H1 (cell line): ENCODE measurements around the gene SPATA21. TPM values are rescaled to one million over a fixed set of nuclear protein-coding genes. Genes with fewer than 3 reads are reported as not detected.

Experiments
- CTCF ChIA-PET: fragments of 300-600 bp; sonication (Branson Sonifier 250); formaldehyde crosslinking; loops from one replicate; lab custom pipeline; 2021; ENCODE audit not compliant: partially characterized antibody; lab: Charles Lee
- POLR2A ChIA-PET: fragments of 300-600 bp; sonication (Branson Sonifier 250); formaldehyde crosslinking; loops from one replicate; lab custom pipeline; 2021; ENCODE audit warnings: inconsistent platforms; ENCODE audit not compliant: partially characterized antibody; lab: Charles Lee
- DNase-seq, 2 experiments: peaks; one replicate each; pipeline versions ENCODE4 v3.0.0 to v3.0.0-alpha.2; 2010 to 2022; ENCODE audit warnings: low spot score in 2 of 2, low read depth in 1 of 2, mixed read lengths in 1 of 2
- FAIRE-seq: peaks from 2 replicates; lab custom pipeline; 2011; peaks lifted over from hg19 to GRCh38; lab: Jason Lieb, UNC
- H2AFZ ChIP-seq: 2 replicates; pipeline ENCODE4 v1.8.1; 2012; ENCODE audit warnings: low read length, inconsistent platforms
- H2AK5ac ChIP-seq: 2 replicates; pipeline ENCODE4 v1.6.1; 2013; ENCODE audit warnings: low read depth, low read length
- H2BK120ac ChIP-seq: replicated peaks from 2 replicates; pipeline ENCODE3; 2013; ENCODE audit warnings: low read depth, low read length, inconsistent platforms
- H2BK12ac ChIP-seq: 2 replicates; pipeline ENCODE4 v1.6.1; 2013; ENCODE audit warnings: low read depth, low read length
- H2BK15ac ChIP-seq: 2 replicates; pipeline ENCODE4 v1.6.1; 2013; ENCODE audit warnings: low read length
- H2BK20ac ChIP-seq: 2 replicates; pipeline ENCODE4 v1.6.1; 2013; ENCODE audit warnings: low read length
- H2BK5ac ChIP-seq: 2 replicates; pipeline ENCODE4 v1.6.1; 2013; ENCODE audit warnings: low read depth, low read length
- H3K14ac ChIP-seq: 2 replicates; pipeline ENCODE4 v1.6.1; 2013; ENCODE audit warnings: inconsistent platforms; ENCODE audit not compliant: insufficient read length
- H3K18ac ChIP-seq: 2 replicates; pipeline ENCODE4 v1.6.1; 2013; ENCODE audit warnings: low read length; ENCODE audit errors: extremely low read depth
- H3K23ac ChIP-seq: 2 replicates; pipeline ENCODE4 v1.6.1; 2013; ENCODE audit warnings: inconsistent platforms; ENCODE audit not compliant: insufficient read length
- H3K23me2 ChIP-seq: 2 replicates; pipeline ENCODE4 v1.6.1; 2013; ENCODE audit warnings: low read depth, low read length
- H3K27ac ChIP-seq: 2 replicates; pipeline ENCODE4 v1.6.1; 2011; ENCODE audit warnings: low read depth, low read length, inconsistent platforms
- H3K27me3 ChIP-seq, 4 experiments: replicated peaks in 1 of 4; 1 replicate in 1 of 4; 2 replicates in 3 of 4; pipeline versions ENCODE4 v1.6.1 to v1.8.1; 2011 to 2013; ENCODE audit warnings: low read length in 3 of 4, mild to moderate bottlenecking in 3 of 4, inconsistent platforms in 2 of 4, mixed read lengths in 2 of 4, moderate library complexity in 1 of 4; ENCODE audit not compliant: control insufficient read depth in 3 of 4, insufficient read depth in 3 of 4; ENCODE audit errors: extremely low read depth in 1 of 4
- H3K36me3 ChIP-seq, 4 experiments: 2 replicates each; pipeline versions ENCODE4 v1.6.1 to v1.8.1; 2011 to 2013; ENCODE audit warnings: mild to moderate bottlenecking in 4 of 4, low read length in 3 of 4, moderate library complexity in 2 of 4, control low read depth in 1 of 4, inconsistent platforms in 1 of 4; ENCODE audit not compliant: insufficient read depth in 4 of 4, control insufficient read depth in 2 of 4
- H3K4ac ChIP-seq: replicated peaks from 2 replicates; pipeline ENCODE3; 2013; ENCODE audit warnings: low read length, low read depth, mixed read lengths, inconsistent platforms; ENCODE audit not compliant: insufficient read length
- H3K4me1 ChIP-seq, 4 experiments: replicated peaks in 1 of 4; 1 replicate in 1 of 4; 2 replicates in 3 of 4; pipeline versions ENCODE4 v1.6.1 to v1.8.1; 2011 to 2013; ENCODE audit warnings: low read length in 3 of 4, inconsistent platforms in 2 of 4, mixed read lengths in 1 of 4; ENCODE audit not compliant: insufficient read depth in 4 of 4, control insufficient read depth in 3 of 4
- H3K4me2 ChIP-seq, 2 experiments: 2 replicates each; pipeline versions ENCODE4 v1.6.1 to v1.8.1; 2011 to 2013; ENCODE audit warnings: low read depth in 2 of 2, low read length in 2 of 2, control low read depth in 1 of 2, inconsistent platforms in 1 of 2, mild to moderate bottlenecking in 1 of 2; ENCODE audit not compliant: insufficient read depth in 1 of 2
- H3K4me3 ChIP-seq, 4 experiments: fragments of 200-600, 300-600 bp in 1 of 4; sonication (generic), shearing (Covaris generic), sonication (Bioruptor Twin) in 1 of 4; 2 replicates each; pipeline versions ENCODE4 v1.5.1 to v1.8.1; 2011 to 2016; ENCODE audit warnings: low read length in 4 of 4, low read depth in 3 of 4, control low read depth in 2 of 4, inconsistent platforms in 2 of 4, mild to moderate bottlenecking in 2 of 4, mixed read lengths in 1 of 4, moderate library complexity in 1 of 4; ENCODE audit not compliant: insufficient read depth in 2 of 4; ENCODE audit errors: extremely low read depth in 1 of 4
- H3K56ac ChIP-seq: replicated peaks from 2 replicates; pipeline ENCODE3; 2013; ENCODE audit warnings: low read depth, mild to moderate bottlenecking, mixed read lengths, low read length, inconsistent platforms; ENCODE audit not compliant: insufficient read length
- H3K79me1 ChIP-seq: 2 replicates; pipeline ENCODE4 v1.6.1; 2013; ENCODE audit warnings: low read depth, low read length, control low read depth
- H3K79me2 ChIP-seq, 2 experiments: 2 replicates each; pipeline versions ENCODE4 v1.6.1 to v1.8.1; 2012 to 2013; ENCODE audit warnings: low read length in 2 of 2, mild to moderate bottlenecking in 2 of 2, inconsistent platforms in 1 of 2; ENCODE audit not compliant: insufficient read depth in 2 of 2, control insufficient read depth in 1 of 2
- H3K9ac ChIP-seq, 4 experiments: replicated peaks in 1 of 4; 1 replicate in 1 of 4; 2 replicates in 3 of 4; pipeline versions ENCODE4 v1.6.1 to v1.8.1; 2011 to 2013; ENCODE audit warnings: low read depth in 3 of 4, low read length in 3 of 4, control low read depth in 2 of 4, mild to moderate bottlenecking in 2 of 4, moderate library complexity in 2 of 4, inconsistent platforms in 1 of 4; ENCODE audit errors: extremely low read depth in 1 of 4
- H3K9me3 ChIP-seq, 2 experiments: 2 replicates each; pipeline versions ENCODE4 v1.6.1 to v1.8.1; 2012 to 2013; ENCODE audit warnings: mild to moderate bottlenecking in 2 of 2, moderate library complexity in 2 of 2, control low read depth in 1 of 2, inconsistent platforms in 1 of 2, low read depth in 1 of 2, low read length in 1 of 2, mixed read lengths in 1 of 2; ENCODE audit not compliant: insufficient read depth in 2 of 2
- H4K20me1 ChIP-seq, 2 experiments: replicated peaks in 1 of 2; 2 replicates each; pipeline versions ENCODE3 to v1.8.1; 2011 to 2013; ENCODE audit warnings: inconsistent platforms in 2 of 2, low read length in 2 of 2, mild to moderate bottlenecking in 1 of 2; ENCODE audit not compliant: insufficient read depth in 2 of 2, control insufficient read depth in 1 of 2
- H4K5ac ChIP-seq: 2 replicates; pipeline ENCODE4 v1.6.1; 2013; ENCODE audit warnings: low read length, low read depth, mixed read lengths, inconsistent platforms; ENCODE audit not compliant: insufficient read length
- H4K8ac ChIP-seq: 2 replicates; pipeline ENCODE4 v1.8.0; 2013; ENCODE audit warnings: mild to moderate bottlenecking, moderate library complexity, low read length, inconsistent platforms; ENCODE audit not compliant: insufficient read depth; ENCODE audit errors: extremely low read depth
- H4K91ac ChIP-seq: replicated peaks from 2 replicates; pipeline ENCODE3; 2013; ENCODE audit warnings: low read length, mixed read lengths, inconsistent platforms; ENCODE audit not compliant: insufficient read length
- CEBPB ChIP-seq: IDR thresholded peaks from 2 replicates; pipeline ENCODE4 v1.6.1; 2012; ENCODE audit warnings: low read depth, low read length
- E2F6 ChIP-seq: IDR thresholded peaks from 2 replicates; pipeline ENCODE4 v1.6.1; 2012; ENCODE audit warnings: inconsistent platforms
- POLR2A ChIP-seq, 2 experiments: IDR thresholded peaks; 1 replicate in 1 of 2; 2 replicates in 1 of 2; pipeline ENCODE4 v1.6.1; 2011; ENCODE audit warnings: low read depth in 2 of 2, low read length in 2 of 2, mild to moderate bottlenecking in 2 of 2; ENCODE audit errors: control extremely low read depth in 1 of 2
- POU5F1 ChIP-seq: IDR thresholded peaks from 2 replicates; pipeline ENCODE4 v1.6.1; 2011; ENCODE audit warnings: low read depth, mild to moderate bottlenecking, low read length, moderate library complexity
- RBBP5 ChIP-seq: IDR thresholded peaks from 2 replicates; pipeline ENCODE4 v1.7.1; 2012; ENCODE audit warnings: low read depth, mild to moderate bottlenecking, inconsistent platforms, low read length, moderate library complexity, borderline replicate concordance
- WGBS, 2 experiments: shearing (Covaris generic) in 1 of 2; methylation state at CpG; one replicate each; pipeline versions ENCODE4 v1.1.6 to v1.1.7; 2013 to 2015; ENCODE audit warnings: low lambda C conversion rate in 2 of 2, mixed read lengths in 2 of 2, inconsistent platforms in 1 of 2, low coverage in 1 of 2, missing lambda C conversion rate in 1 of 2; ENCODE audit not compliant: insufficient replicate concordance in 2 of 2, insufficient coverage in 1 of 2, insufficient read length in 1 of 2; ENCODE audit errors: extremely low coverage in 1 of 2, missing lambda C conversion rate in 1 of 2; 5-methylcytosine and 5-hydroxymethylcytosine counted together
- polyA plus RNA-seq, 7 experiments: library from polyadenylated mRNA; depleted of rRNA in 3 of 7; stranded (reverse) in 5 of 7; unstranded in 2 of 7; fragments of >200 nt in 5 of 7; fragments of 200-250 nt in 2 of 7; gene quantifications; 1 replicate in 5 of 7; 2 replicates in 1 of 7; 4 replicates in 1 of 7; pipeline versions ENCODE4 v1.2.1 to v1.2.3, GENCODE V29; 2011 to 2013; ENCODE audit warnings: missing spikeins in 2 of 7, mixed read lengths in 2 of 7
- total RNA-seq: library from RNA; stranded (reverse); fragmentation: NEBNext Ultra II Directional; extraction: Animal tissue kit (Norgen Biotek cat#: 25700); gene quantifications from 2 replicates; pipeline ENCODE4 v1.2.1, GENCODE V29; 2021

SPATA21 gene
- total and polyA plus RNA-seq, 2 of the 8 experiments (the other 6 are each of a cell fraction or from before 2014, with no cell fraction given) = not detected

- no peaks in the 10 kb centered on the region for H3K79me1 ChIP-seq
- H3K4me3 ChIP-seq = no peak overlapping the region
- H3K23me2 ChIP-seq = no peaks in the 10 kb centered on the region
- no peak overlapping the region for H2AK5ac ChIP-seq
- no peaks in the 10 kb centered on the region; a peak in 1 of 7 replicates for H3K27me3 ChIP-seq
- DNase-seq (no peak), FAIRE-seq (no peak)
- ChIA-PET POLR2A (no interaction called here), CTCF (interaction anchor here (0.6 to 2.2 kb wide), 2 partner anchors 33 to 158 kb away, joined by 3 to 5 read pairs; partner anchors contain the start of gene NECAP2)
- no peak overlapping the region for H3K56ac ChIP-seq
- H3K27ac ChIP-seq = no peak overlapping the region
- no peak overlapping the region for H3K18ac ChIP-seq
- H4K5ac ChIP-seq = no peak overlapping the region
- no peak overlapping the region for H2BK12ac ChIP-seq
- H3K23ac ChIP-seq = no peak overlapping the region
- no peaks in the 10 kb centered on the region for H3K36me3 ChIP-seq
- H4K8ac ChIP-seq = no peak overlapping the region
- H3K9ac ChIP-seq = no peak overlapping the region
- no peaks in the 10 kb centered on the region for H4K20me1 ChIP-seq
- H2BK5ac ChIP-seq = no peak overlapping the region
- no peak overlapping the region for H4K91ac ChIP-seq
- peaks cover 0 to 2% (median 0%) of the 10 kb centered on the region in 4 experiments; a peak in 1 of 7 replicates for H3K4me1 ChIP-seq
- 93% methylated on average over 9 of the region's 9 CpGs; no CpG with 5 or more reads in 1 of the 2 experiments for WGBS, 2 experiments
- no peak overlapping the region for H2AFZ ChIP-seq
- H2BK20ac ChIP-seq = no peak overlapping the region
- H3K14ac ChIP-seq = no peak overlapping the region
- H3K9me3 ChIP-seq = no peaks in the 10 kb centered on the region
- H3K4me2 ChIP-seq = no peak overlapping the region
- TF ChIP-seq CEBPB (no peak), POU5F1 (no peak), POLR2A (IDR thresholded peaks at IDR 0.05; ENCODE audit: control extremely low read depth in 1 of 2, low read depth in 2 of 2, low read length in 2 of 2) (no peak), RBBP5 (no peak), E2F6 (no peak)
- H3K79me2 ChIP-seq = no peaks in the 10 kb centered on the region
- H2BK120ac ChIP-seq = no peak overlapping the region
- no peak overlapping the region for H3K4ac ChIP-seq
- no peak overlapping the region for H2BK15ac ChIP-seq
Observed at GRCh38 chr1:16406868-16407267, 30.4 kb downstream of the SPATA21 start.
